Activated CD8-positive, alpha-beta T cell treated with anti-CD3 and anti-CD28 coated beads for 36 hours (primary cell): ENCODE measurements around the gene SERPINA1. TPM values are rescaled to one million over a fixed set of nuclear protein-coding genes. Genes with fewer than 3 reads are reported as not detected.
"Not testable (repeated sequence)": the region's sequence is repeated elsewhere in the genome, so short reads cannot be mapped to it uniquely, and the experiment has no call there.

Source experiments
- ATAC-seq: fragments of 200-7000 bp; cut with Tn5 transposase; one replicate; pipeline ENCODE4 v1.10.0; 2021; ENCODE audit warnings: mild to moderate bottlenecking, moderate library complexity
- CTCF ChIA-PET: fragments of 350-600 bp; sonication (Branson Sonifier 250); formaldehyde crosslinking; loops from one replicate; lab custom pipeline; 2021; ENCODE audit warnings: antibody characterized with exemption; lab: Charles Lee
- POLR2A ChIA-PET: fragments of 350-600 bp; sonication (Branson Sonifier 250); formaldehyde crosslinking; loops from one replicate; lab custom pipeline; 2021; ENCODE audit warnings: antibody characterized with exemption; lab: Charles Lee
- DNase-seq: peaks from one replicate; pipeline ENCODE4 v3.0.0-alpha.2; 2020
- H3K27ac Mint-ChIP-seq: one replicate; pipeline ENCODE4 v1.8.0; 2021; ENCODE audit warnings: mild to moderate bottlenecking, mixed read lengths
- H3K27me3 Mint-ChIP-seq: one replicate; pipeline ENCODE4 v1.8.0; 2021; ENCODE audit warnings: mixed read lengths
- H3K36me3 Mint-ChIP-seq: one replicate; pipeline ENCODE4 v1.8.0; 2021; ENCODE audit warnings: low read depth, mixed read lengths
- H3K4me1 Mint-ChIP-seq: one replicate; pipeline ENCODE4 v1.8.0; 2021; ENCODE audit warnings: low read depth, mixed read lengths
- H3K4me3 Mint-ChIP-seq: one replicate; pipeline ENCODE4 v1.8.0; 2021; ENCODE audit warnings: mild to moderate bottlenecking, moderate library complexity, mixed read lengths
- H3K9me3 Mint-ChIP-seq: one replicate; pipeline ENCODE4 v1.8.0; 2021; ENCODE audit warnings: mixed read lengths
- CTCF ChIP-seq: fragments of 200-600 bp; IDR thresholded peaks from one replicate; pipeline ENCODE4 v1.8.0; 2022; ENCODE audit warnings: antibody characterized with exemption, mild to moderate bottlenecking
- intact Hi-C: fragments of 100-400 bp; cut with micrococcal nuclease; formaldehyde crosslinking; loops from one replicate; pipeline ENCODE4 v1.10.0; 2022
- total RNA-seq, 2 experiments: library from RNA; stranded (reverse); gene quantifications; one replicate each; pipeline ENCODE4 v1.2.3, GENCODE V29; 2021

Gene SERPINA1
- total RNA-seq, 2 experiments from 2014 or later = 1.0 to 1.9 TPM

- TF ChIP-seq CTCF = no peak
- no peak for ATAC-seq
- Mint-ChIP-seq H3K4me3 (no peak overlapping the region), H3K27ac (no peak overlapping the region), H3K9me3 (no peaks in the 10 kb centered on the region), H3K27me3 (peaks cover 12% of the 10 kb centered on the region), H3K36me3 (no peaks in the 10 kb centered on the region), H3K4me1 (no peaks in the 10 kb centered on the region)
- CTCF ChIA-PET = interaction anchor here (0.6 kb wide), 1 partner anchor 77 kb away, joined by 3 read pairs; no protein-coding TSS in a partner anchor
- intact Hi-C loops = no loop called here
- DNase-seq = no peak
- POLR2A ChIA-PET = no interaction called here
Measured at GRCh38 chr14:94354638-94355185, 33.7 kb downstream of the SERPINA1 start.

- H3K27me3 Mint-ChIP-seq = peaks cover 12% of the 10 kb centered on the region
- POLR2A ChIA-PET, H3K4me1 Mint-ChIP-seq, ATAC-seq, H3K9me3 Mint-ChIP-seq, CTCF ChIA-PET, H3K36me3 Mint-ChIP-seq, H3K4me3 Mint-ChIP-seq, H3K27ac Mint-ChIP-seq, intact Hi-C loops, DNase-seq: not testable (repeated sequence)
Measured at GRCh38 chr14:94354190-94354589, 34.2 kb downstream of the SERPINA1 start.

GRCh38 chr14:94349276-94349675 lies 39.1 kb downstream of the SERPINA1 start:
- peaks cover 8% of the 10 kb centered on the region for H3K4me1 Mint-ChIP-seq
- H3K27ac Mint-ChIP-seq = no peak overlapping the region
- H3K36me3 Mint-ChIP-seq = no peaks in the 10 kb centered on the region
- peaks cover 6% of the 10 kb centered on the region for H3K27me3 Mint-ChIP-seq
- intact Hi-C loops = no loop called here
- H3K4me3 Mint-ChIP-seq = no peak overlapping the region
- no peak for ATAC-seq
- DNase-seq = no peak
- no peaks in the 10 kb centered on the region for H3K9me3 Mint-ChIP-seq
- POLR2A ChIA-PET = no interaction called here
- TF ChIP-seq CTCF = no peak
- CTCF ChIA-PET = no interaction called here

GRCh38 chr14:94348836-94349235 lies 39.6 kb downstream of the SERPINA1 start:
- Mint-ChIP-seq H3K4me1 (peaks cover 8% of the 10 kb centered on the region), H3K27me3 (peaks cover 8% of the 10 kb centered on the region), H3K9me3 (no peaks in the 10 kb centered on the region), H3K27ac (no peak overlapping the region), H3K36me3 (no peaks in the 10 kb centered on the region), H3K4me3 (no peak overlapping the region)
- no peak for TF ChIP-seq CTCF
- intact Hi-C loops = no loop called here
- ChIA-PET POLR2A (no interaction called here), CTCF (no interaction called here)
- no peak for DNase-seq
- no peak for ATAC-seq

- CTCF ChIA-PET = interaction anchor here (1.5 kb wide), 1 partner anchor 11 kb away, joined by 3 read pairs; no protein-coding TSS in a partner anchor
- no peak overlapping the region for H3K4me3 Mint-ChIP-seq
- H3K36me3 Mint-ChIP-seq = no peaks in the 10 kb centered on the region
- H3K9me3 Mint-ChIP-seq = no peaks in the 10 kb centered on the region
- TF ChIP-seq CTCF = no peak
- DNase-seq = no peak
- peak overlapping the region; percentile 82 for H3K27ac Mint-ChIP-seq
- POLR2A ChIA-PET = no interaction called here
- peaks cover 15% of the 10 kb centered on the region for H3K27me3 Mint-ChIP-seq
- ATAC-seq = no peak
- peaks cover 14% of the 10 kb centered on the region for H3K4me1 Mint-ChIP-seq
- intact Hi-C loops = no loop called here
Measured at GRCh38 chr14:94346841-94347240, 41.6 kb downstream of the SERPINA1 start.

GRCh38 chr14:94346065-94346786 lies 42.2 kb downstream of the SERPINA1 start:
- POLR2A ChIA-PET, H3K4me3 Mint-ChIP-seq, H3K9me3 Mint-ChIP-seq, intact Hi-C loops, H3K36me3 Mint-ChIP-seq: not testable (repeated sequence)
- peaks cover 18% of the 10 kb centered on the region for H3K4me1 Mint-ChIP-seq
- peak overlapping the region; percentile 82 for H3K27ac Mint-ChIP-seq
- CTCF ChIA-PET = interaction anchor here (1.5 kb wide), 1 partner anchor 11 kb away, joined by 3 read pairs; no protein-coding TSS in a partner anchor
- DNase-seq = peak; percentile 74
- peaks cover 20% of the 10 kb centered on the region for H3K27me3 Mint-ChIP-seq
- ATAC-seq = peak; percentile 92
